Heart right ventricle (tissue), 16 donors: ENCODE measurements around the gene PPWD1. TPM values are rescaled to one million over a fixed set of nuclear protein-coding genes. Genes with fewer than 3 reads are reported as not detected.
A peak's percentile ranks its signal among the peaks of the same experiment; 100 is the strongest.

ENCODE experiments used
- ATAC-seq, 8 donors: fragments of 200-7000 bp; cut with Tn5 transposase; one replicate each; pipeline ENCODE4 v1.9.1; 2020; ENCODE audit warnings: mild to moderate bottlenecking in 8 of 8, moderate library complexity in 8 of 8, moderate number of reproducible peaks in 1 of 8
- DNase-seq, 2 donors: peaks; one replicate each; pipeline ENCODE4 v3.0.0-alpha.2; 2020
- H3K27ac ChIP-seq, 10 donors: fragments of 200-600 bp; sonication (generic) in 2 of 10; one replicate each; pipeline versions ENCODE4 v1.5.0 to v1.8.0; 2020 to 2022; ENCODE audit warnings: mild to moderate bottlenecking in 3 of 10
- H3K27me3 ChIP-seq, 7 donors: fragments of 200-600 bp; one replicate each; pipeline ENCODE4 v1.8.0; 2021 to 2022; ENCODE audit warnings: mild to moderate bottlenecking in 2 of 7
- H3K36me3 ChIP-seq, 9 donors: fragments of 200-600 bp; sonication (generic) in 1 of 9; one replicate each; pipeline versions ENCODE4 v1.5.0 to v1.8.0; 2020 to 2022; ENCODE audit warnings: mild to moderate bottlenecking in 2 of 9
- H3K4me1 ChIP-seq, 9 donors: fragments of 200-600 bp; sonication (generic) in 1 of 9; one replicate each; pipeline versions ENCODE4 v1.5.0 to v1.8.0; 2020 to 2022; ENCODE audit warnings: mild to moderate bottlenecking in 4 of 9
- H3K4me3 ChIP-seq, 10 donors: fragments of 200-600 bp; sonication (generic) in 2 of 10; one replicate each; pipeline versions ENCODE4 v1.5.0 to v1.8.0; 2020 to 2022; ENCODE audit warnings: mild to moderate bottlenecking in 7 of 10, moderate library complexity in 2 of 10
- H3K9me3 ChIP-seq, 11 donors: fragments of 200-600 bp in 10 of 11; sonication (generic) in 2 of 11; one replicate each; pipeline versions ENCODE4 v1.5.0 to v1.8.0; 2013 to 2022; ENCODE audit warnings: mild to moderate bottlenecking in 2 of 11, control low read depth in 1 of 11, moderate library complexity in 1 of 11
- CTCF ChIP-seq, 9 donors: fragments of 200-600 bp; sonication (generic) in 2 of 9; IDR thresholded peaks; one replicate each; pipeline versions ENCODE4 v1.5.0 to v1.8.0; 2021 to 2022; ENCODE audit warnings: antibody characterized with exemption in 9 of 9, mild to moderate bottlenecking in 5 of 9, moderate library complexity in 1 of 9
- WGBS, 2 donors: extraction: QIAGEN DNeasy Blood & Tissue Kit; methylation state at CpG; one replicate each; pipeline ENCODE4 v1.1.7; 2013; ENCODE audit warnings: inconsistent platforms in 1 of 2; 5-methylcytosine and 5-hydroxymethylcytosine counted together
- intact Hi-C, 10 donors: fragments of 100-400 bp; cut with DNase I; formaldehyde crosslinking; loops; one replicate each; pipeline versions ENCODE4 v1.11.1 to v1.14.2; 2022
- polyA plus RNA-seq, 2 donors: library from polyadenylated mRNA; stranded (reverse); fragments of 200-250 nt; gene quantifications; one replicate each; pipeline ENCODE4 v1.2.3, GENCODE V29; 2013
- total RNA-seq, 10 donors: library from RNA; stranded (reverse); fragmentation: NEBNext Ultra II Directional in 3 of 10; extraction: Animal tissue kit (Norgen Biotek cat#: 25700) in 3 of 10; gene quantifications; one replicate each; pipeline versions ENCODE4 v1.2.1 to v1.2.4, GENCODE V29; 2021 to 2023
- donor health status: Arrhythmogenic right ventricular cardiomyopathy.
- donor health status: ischemic (EF 13 %, LVEDD 7.1; RV severe dilation, severe dysfunction).
- donor health status: healthy with polysubstance abuse.
- donor health status: DM: no; HTN: yes; CAD: no.
- donor health status: DM: no; HTN: no; CAD: no.
- donor health status: ischemic (EF 25% LVEDD 6.9; RV normal size, moderate dysfunction).
- donor health status: ischemic (EF 25% LVEDD 5.7; RV mildly dilated, moderate dysfunction).
- donor health status: healthy.
- donor health status: DM: yes; HTN: yes; CAD: no.
- donor health status: Ischemic cardiomyopathy.
- donor health status: ischemic (EF 35%, LVEDD 5.7; RV mildly dilated, moderate dysfunction).
- donor health status: nonischemic (EF 11% LVEDD 7.7; RV severe dilation, severe dysfunction).
- donor health status: DM: yes; HTN: yes; CAD: no.
- donor health status: PGD.
- donor health status: ischemic (EF 29% LVEDD 5.4; RV normal size, mild dysfunction).
- donor health status: nonischemic (EF 23%, LVEDD 6.1; RV moderate dilation, normal function).

Gene PPWD1
- total and polyA plus RNA-seq, 12 donors = 8.0 to 31.6 (median 16.2) TPM

GRCh38 chr5:65625743-65626142 is 62.6 kb downstream of the PPWD1 start:
- Histone ChIP-seq H3K9me3 (no peaks in the 10 kb centered on the region), H3K27me3 (no peaks in the 10 kb centered on the region), H3K4me3 (peak overlapping the region; percentile 71 to 100 (median 87)), H3K36me3 (peaks cover 0 to 24% (median 5%) of the 10 kb centered on the region in 9 donors), H3K27ac (peak overlapping the region in 5 of 10 donors; percentile 90 to 94 (median 90)), H3K4me1 (peaks cover 4 to 43% (median 39%) of the 10 kb centered on the region in 9 donors)
- DNase-seq (no peak), ATAC-seq (no peak)
- intact Hi-C loops = loop anchor here in 1 of 10 donors (10.0 kb wide), 1 partner anchor 299 kb away; the partner anchor contains the start of gene ERBIN
- TF ChIP-seq CTCF (IDR thresholded peaks at IDR 0.05) = no peak
- 63 to 64% methylated on average over 6 of the region's 6 CpGs for WGBS, 2 donors

DNA sequence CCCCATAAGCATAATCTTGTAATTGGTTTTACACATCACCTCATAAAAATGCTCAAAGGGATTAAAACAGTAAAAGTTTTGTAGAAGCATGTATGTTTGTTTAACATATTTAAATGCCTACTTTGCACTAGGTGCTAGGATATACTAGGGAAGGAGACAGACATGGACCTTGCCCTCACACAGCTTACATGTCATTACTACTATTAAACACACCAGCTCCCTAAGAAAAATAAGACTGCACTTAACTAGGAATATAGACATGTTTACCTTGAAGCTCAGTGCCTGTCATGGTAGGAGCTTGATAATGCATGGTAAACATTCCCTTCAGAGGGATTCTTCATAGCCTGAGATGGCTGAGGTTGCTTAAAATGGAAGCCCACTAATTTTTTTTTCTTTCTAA is 67.9 kb downstream of the PPWD1 start:
- no peaks in the 10 kb centered on the region for H3K27me3 ChIP-seq
- H3K9me3 ChIP-seq = no peaks in the 10 kb centered on the region
- peaks cover 0 to 37% (median 5%) of the 10 kb centered on the region in 9 donors for H3K36me3 ChIP-seq
- intact Hi-C loops = no loop called here
- H3K27ac ChIP-seq = no peak overlapping the region
- DNase-seq (no peak), ATAC-seq (no peak)
- no peak for TF ChIP-seq CTCF (IDR thresholded peaks at IDR 0.05)
- H3K4me3 ChIP-seq = no peak overlapping the region
- H3K4me1 ChIP-seq = peaks cover 0 to 10% (median 3%) of the 10 kb centered on the region in 9 donors

Other genes starting within 250 kb of the PPWD1 start
- 1 to 10 TPM in 8 of 10 donors, under 1 TPM in 2; 0.85 to 4.1 (median 2.7) TPM for gene ADAMTS6, start 81.4 kb upstream of the PPWD1 start, total RNA-seq
- gene ADAMTS6, start 81.4 kb upstream of the PPWD1 start, polyA plus RNA-seq = 1 to 10 TPM in 1 of 2 donors, under 1 TPM in 1; 0.25 to 1.0 TPM
- 1 to 10 TPM in 3 of 10 donors, under 1 TPM in 7; 0.19 to 3.5 (median 0.62) TPM for gene CENPK, start 128 bp upstream of the PPWD1 start, total RNA-seq
- gene CENPK, start 128 bp upstream of the PPWD1 start, polyA plus RNA-seq = under 1 TPM; 0.58 to 0.95 TPM
- 10 to 100 TPM; 15.2 to 22.6 (median 18.3) TPM for gene TRIM23, start 61.0 kb downstream of the PPWD1 start, total RNA-seq
- gene TRIM23, start 61.0 kb downstream of the PPWD1 start, polyA plus RNA-seq = 1 to 10 TPM; 3.8 to 4.7 TPM
- gene SHLD3, start 61.7 kb downstream of the PPWD1 start, total RNA-seq = 1 to 10 TPM; 1.1 to 2.2 (median 1.8) TPM
- gene SHLD3, start 61.7 kb downstream of the PPWD1 start, polyA plus RNA-seq = 1 to 10 TPM; 1.8 to 5.0 TPM
- 10 to 100 TPM; 17.7 to 26.3 (median 20.6) TPM for gene TRAPPC13, start 61.7 kb downstream of the PPWD1 start, total RNA-seq
- gene TRAPPC13, start 61.7 kb downstream of the PPWD1 start, polyA plus RNA-seq = 10 to 100 TPM in 1 of 2 donors, 1 to 10 TPM in 1; 9.0 to 16.3 TPM
- gene SGTB, start 158.8 kb downstream of the PPWD1 start, total RNA-seq = 1 to 10 TPM; 5.1 to 9.7 (median 6.5) TPM
- gene SGTB, start 158.8 kb downstream of the PPWD1 start, polyA plus RNA-seq = 1 to 10 TPM; 1.5 to 2.0 TPM
- gene NLN, start 158.9 kb downstream of the PPWD1 start, total RNA-seq = 10 to 100 TPM; 10.9 to 17.4 (median 14.4) TPM
- 1 to 10 TPM; 1.5 to 2.2 TPM for gene NLN, start 158.9 kb downstream of the PPWD1 start, polyA plus RNA-seq